DND-41 (cell line): ENCODE results near the gene ZBTB8OS.
"Not testable (repeated sequence)": the region's sequence is repeated elsewhere in the genome, so short reads cannot be mapped to it uniquely, and the experiment has no call there.

Experiments used
- ATAC-seq: fragments of 200-7000 bp; cut with Tn5 transposase; 3 replicates; pipeline ENCODE4 v1.9.1; 2021; ENCODE audit warnings: low read depth; ENCODE audit not compliant: insufficient read depth
- DNase-seq: peaks from one replicate; pipeline ENCODE4 v3.0.0-alpha.2; 2020
- H2AFZ ChIP-seq: 2 replicates; pipeline ENCODE4 v1.6.0; 2012; ENCODE audit warnings: low read depth, low read length
- H3K27ac ChIP-seq: 2 replicates; pipeline ENCODE4 v1.5.1; 2012; ENCODE audit warnings: low read length, inconsistent platforms
- H3K27me3 ChIP-seq: fragments of 200-600 bp; sonication (generic); 2 replicates; pipeline ENCODE4 v1.6.0; 2012; ENCODE audit warnings: low read length, mild to moderate bottlenecking, inconsistent platforms; ENCODE audit not compliant: insufficient read depth, poor library complexity
- H3K36me3 ChIP-seq: 2 replicates; pipeline ENCODE4 v1.5.1; 2012; ENCODE audit warnings: low read length, inconsistent platforms; ENCODE audit not compliant: insufficient read depth
- H3K4me1 ChIP-seq: 2 replicates; pipeline ENCODE4 v1.5.1; 2012; ENCODE audit warnings: mild to moderate bottlenecking, low read length; ENCODE audit not compliant: insufficient read depth
- H3K4me2 ChIP-seq: 2 replicates; pipeline ENCODE4 v1.6.0; 2012; ENCODE audit warnings: mild to moderate bottlenecking, moderate library complexity, low read length, inconsistent platforms; ENCODE audit not compliant: insufficient read depth
- H3K4me3 ChIP-seq, 2 experiments: fragments of 200-600 bp in 1 of 2; shearing (Covaris generic) in 1 of 2; 2 replicates each; pipeline ENCODE4 v1.5.1; 2012 to 2016; ENCODE audit warnings: inconsistent platforms in 2 of 2, low read length in 2 of 2, mild to moderate bottlenecking in 2 of 2, low read depth in 1 of 2, moderate library complexity in 1 of 2
- H3K79me2 ChIP-seq: 2 replicates; pipeline ENCODE4 v1.6.0; 2012; ENCODE audit warnings: low read length, inconsistent platforms; ENCODE audit not compliant: insufficient read depth
- H3K9ac ChIP-seq: 2 replicates; pipeline ENCODE4 v1.6.0; 2012; ENCODE audit warnings: low read depth, mild to moderate bottlenecking, inconsistent platforms, low read length, moderate library complexity
- H3K9me3 ChIP-seq: 2 replicates; pipeline ENCODE4 v1.5.1; 2012; ENCODE audit warnings: low read length, moderate library complexity, mild to moderate bottlenecking, inconsistent platforms; ENCODE audit not compliant: insufficient read depth, severe bottlenecking
- H4K20me1 ChIP-seq: 2 replicates; pipeline ENCODE4 v1.6.0; 2012; ENCODE audit warnings: low read length; ENCODE audit not compliant: insufficient read depth
- EZH2 ChIP-seq: IDR thresholded peaks from 3 replicates; pipeline ENCODE4 v1.6.1; 2012; ENCODE audit warnings: borderline replicate concordance, low read depth, mild to moderate bottlenecking, moderate library complexity, low read length, inconsistent platforms; ENCODE audit not compliant: severe bottlenecking
- TF ChIP-seq, protein P1 (sequence below): IDR thresholded peaks from 2 replicates; pipeline ENCODE4 v1.5.1; 2012; ENCODE audit warnings: borderline replicate concordance, low read length, moderate library complexity, mild to moderate bottlenecking; ENCODE audit not compliant: poor library complexity, severe bottlenecking; ENCODE audit errors: extremely low read depth

ZBTB8OS gene

DNA sequence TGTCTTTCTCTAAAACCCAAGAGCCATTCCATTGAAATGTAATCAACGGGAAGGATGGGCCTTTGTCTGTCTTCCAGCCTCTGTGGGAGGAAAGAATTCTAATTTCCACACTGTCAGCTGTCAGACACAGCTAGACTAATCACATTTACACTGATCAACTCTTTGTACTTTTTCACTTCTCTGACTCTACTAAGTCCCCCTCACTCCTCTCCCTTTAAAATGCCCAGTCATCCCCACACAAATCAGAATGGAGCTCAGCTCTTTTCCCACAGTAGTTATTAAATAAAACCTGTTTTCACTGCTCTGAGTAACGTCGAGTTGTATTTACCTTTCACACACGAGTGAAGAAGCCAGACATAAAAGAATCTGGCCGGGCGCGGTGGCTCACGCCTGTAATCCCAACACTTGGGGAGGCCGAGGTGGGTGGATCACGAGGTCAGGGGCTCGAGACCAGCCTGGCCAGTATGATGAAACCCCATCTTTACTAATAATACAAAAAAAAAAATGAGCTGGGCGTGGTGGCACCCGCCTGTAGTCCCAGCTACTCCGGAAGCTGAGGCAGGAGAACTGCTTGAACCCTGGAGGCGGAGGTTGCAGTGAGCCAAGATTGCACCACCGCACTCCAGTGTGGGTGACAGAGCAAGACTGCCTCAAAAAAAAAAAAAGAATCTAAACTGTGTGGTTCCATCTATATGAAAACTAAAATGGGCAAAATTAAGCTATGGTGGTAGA lies 13.3 kb downstream of the ZBTB8OS start:
- ATAC-seq (no peak), DNase-seq (no peak)
- no peak for TF ChIP-seq EZH2
- TF ChIP-seq, protein P1, sequence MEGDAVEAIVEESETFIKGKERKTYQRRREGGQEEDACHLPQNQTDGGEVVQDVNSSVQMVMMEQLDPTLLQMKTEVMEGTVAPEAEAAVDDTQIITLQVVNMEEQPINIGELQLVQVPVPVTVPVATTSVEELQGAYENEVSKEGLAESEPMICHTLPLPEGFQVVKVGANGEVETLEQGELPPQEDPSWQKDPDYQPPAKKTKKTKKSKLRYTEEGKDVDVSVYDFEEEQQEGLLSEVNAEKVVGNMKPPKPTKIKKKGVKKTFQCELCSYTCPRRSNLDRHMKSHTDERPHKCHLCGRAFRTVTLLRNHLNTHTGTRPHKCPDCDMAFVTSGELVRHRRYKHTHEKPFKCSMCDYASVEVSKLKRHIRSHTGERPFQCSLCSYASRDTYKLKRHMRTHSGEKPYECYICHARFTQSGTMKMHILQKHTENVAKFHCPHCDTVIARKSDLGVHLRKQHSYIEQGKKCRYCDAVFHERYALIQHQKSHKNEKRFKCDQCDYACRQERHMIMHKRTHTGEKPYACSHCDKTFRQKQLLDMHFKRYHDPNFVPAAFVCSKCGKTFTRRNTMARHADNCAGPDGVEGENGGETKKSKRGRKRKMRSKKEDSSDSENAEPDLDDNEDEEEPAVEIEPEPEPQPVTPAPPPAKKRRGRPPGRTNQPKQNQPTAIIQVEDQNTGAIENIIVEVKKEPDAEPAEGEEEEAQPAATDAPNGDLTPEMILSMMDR = no peak
- Histone ChIP-seq H3K4me3 (no peak overlapping the region), H3K27me3 (no peaks in the 10 kb centered on the region), H4K20me1 (peaks cover 9% of the 10 kb centered on the region; the same call in 1 of the 2 replicates), H2AFZ (no peak overlapping the region), H3K4me1 (no peaks in the 10 kb centered on the region), H3K9ac (no peak overlapping the region), H3K4me2 (no peak overlapping the region), H3K36me3 (peaks cover 25% of the 10 kb centered on the region), H3K27ac (no peak overlapping the region), H3K9me3 (no peaks in the 10 kb centered on the region), H3K79me2 (peaks cover 68% of the 10 kb centered on the region)

DNA sequence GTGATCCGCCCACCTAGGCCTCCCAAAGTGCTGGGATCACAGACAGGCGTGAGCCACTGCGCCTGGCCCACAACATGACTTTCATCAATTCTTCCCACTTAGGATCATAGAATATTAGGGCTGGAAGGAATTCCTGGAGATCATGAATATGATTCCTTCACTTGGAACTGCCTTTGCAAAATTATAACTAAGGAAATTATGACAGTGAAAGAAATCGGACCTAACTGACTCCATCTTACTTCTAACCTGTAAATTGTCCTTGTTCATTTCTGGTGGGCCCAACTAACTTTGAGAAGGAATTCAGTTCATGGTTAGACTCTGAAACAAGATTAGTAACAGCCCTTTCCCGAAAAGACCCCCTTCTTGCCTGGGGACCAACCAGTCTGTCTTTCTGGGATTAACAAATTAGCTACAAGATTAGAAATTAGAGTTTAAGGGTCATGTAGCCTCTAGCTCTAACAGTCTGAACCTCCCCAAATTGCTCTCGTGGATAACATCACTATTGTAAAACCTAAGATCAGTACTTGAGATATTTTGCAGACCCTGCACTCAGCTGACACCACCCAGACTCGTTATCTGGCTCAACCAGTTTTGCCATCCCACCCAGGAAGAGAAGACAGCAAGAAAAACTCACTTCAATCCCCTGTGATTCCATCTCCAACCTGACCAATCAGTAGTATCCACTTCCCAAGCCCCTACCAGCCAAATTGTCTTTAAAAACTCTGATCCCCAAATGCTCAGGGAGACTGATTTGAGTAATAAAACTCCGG lies 14.7 kb downstream of the ZBTB8OS start:
- Histone ChIP-seq H3K27ac (no peak overlapping the region), H2AFZ (no peak overlapping the region), H3K4me2 (no peak overlapping the region), H3K36me3 (peaks cover 30% of the 10 kb centered on the region), H3K4me3 (no peak overlapping the region), H3K79me2 (peaks cover 59% of the 10 kb centered on the region), H3K4me1 (no peaks in the 10 kb centered on the region), H3K9ac (no peak overlapping the region), H4K20me1 (peaks cover 9% of the 10 kb centered on the region; the same call in 1 of the 2 replicates), H3K9me3 (no peaks in the 10 kb centered on the region), H3K27me3 (no peaks in the 10 kb centered on the region)
- TF ChIP-seq, protein P1 = no peak
- TF ChIP-seq EZH2 = no peak
- ATAC-seq (no peak), DNase-seq (no peak)

DNA sequence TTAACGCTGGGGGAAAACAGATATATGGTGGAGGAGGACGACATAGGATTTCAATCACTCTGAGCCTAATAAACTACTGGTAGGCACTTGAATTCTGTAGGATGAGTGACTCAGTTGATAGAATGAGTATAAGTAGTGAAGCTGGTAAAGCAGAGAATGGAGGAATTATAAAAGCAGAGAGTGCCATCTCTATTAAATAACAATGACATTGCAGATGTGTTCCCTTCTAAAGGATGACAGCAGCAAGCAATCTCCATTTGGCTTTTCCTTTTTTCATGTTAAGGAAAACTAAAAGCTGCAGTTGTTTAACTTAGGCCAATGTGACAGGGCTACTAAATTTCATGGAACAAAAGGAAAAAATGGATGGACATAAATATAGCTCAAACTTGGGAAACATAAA lies 17.5 kb downstream of the ZBTB8OS start:
- Histone ChIP-seq H3K27ac (no peak overlapping the region), H3K79me2 (peaks cover 34% of the 10 kb centered on the region), H3K4me1 (no peaks in the 10 kb centered on the region), H3K9me3 (no peaks in the 10 kb centered on the region), H2AFZ (no peak overlapping the region), H3K27me3 (no peaks in the 10 kb centered on the region), H3K4me2 (no peak overlapping the region), H3K9ac (no peak overlapping the region), H3K36me3 (peaks cover 53% of the 10 kb centered on the region), H4K20me1 (peaks cover 3% of the 10 kb centered on the region; the same call in 1 of the 2 replicates), H3K4me3 (no peak overlapping the region)
- ATAC-seq (no peak), DNase-seq (no peak)
- TF ChIP-seq, protein P1 = no peak
- TF ChIP-seq EZH2 = no peak

DNA sequence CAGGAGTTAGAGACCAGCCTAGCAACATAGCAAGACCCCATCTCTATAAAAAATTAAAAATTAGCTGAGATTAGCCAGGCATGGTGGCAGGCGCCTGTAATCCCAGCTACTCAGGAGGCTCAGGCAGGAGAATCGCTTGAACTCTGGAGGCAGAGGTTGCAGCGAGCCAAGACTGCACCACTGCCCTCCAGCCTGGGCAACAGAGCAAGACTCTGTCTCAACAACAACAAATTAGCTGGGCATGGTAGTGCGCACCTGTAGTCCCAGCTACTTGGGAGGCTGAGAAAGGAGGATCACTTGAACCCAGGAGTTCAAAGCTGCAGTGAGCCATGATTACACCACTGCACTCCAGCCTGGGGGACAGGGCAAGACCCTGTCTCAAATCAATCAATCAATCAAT lies 20.2 kb downstream of the ZBTB8OS start:
- H3K9ac ChIP-seq, H3K9me3 ChIP-seq, H3K27me3 ChIP-seq, H3K4me1 ChIP-seq, H3K4me3 ChIP-seq, ATAC-seq, H2AFZ ChIP-seq, H4K20me1 ChIP-seq, H3K27ac ChIP-seq, H3K4me2 ChIP-seq, DNase-seq: not testable (repeated sequence)
- H3K36me3 ChIP-seq = peaks cover 63% of the 10 kb centered on the region
- H3K79me2 ChIP-seq = peaks cover 10% of the 10 kb centered on the region; the same call in 1 of the 2 replicates
